Neural cell (in vitro differentiated cells): ENCODE measurements around the gene VWA8. TPM values are rescaled to one million over a fixed set of nuclear protein-coding genes. Genes with fewer than 3 reads are reported as not detected.

Experiments
- H2AFZ ChIP-seq: fragments of 200-600, 300-800 bp; sonication (generic), shearing (Covaris generic); 2 replicates; pipeline ENCODE4 v1.6.0; 2014; ENCODE audit warnings: low read depth, mild to moderate bottlenecking, antibody characterized with exemption, low read length, moderate library complexity
- H3F3A ChIP-seq: fragments of 200-600 bp; shearing (Covaris generic); 2 replicates; pipeline ENCODE4 v1.6.1; 2016; ENCODE audit warnings: mild to moderate bottlenecking, moderate library complexity, mixed read lengths, antibody characterized with exemption, low read length; ENCODE audit not compliant: insufficient read depth, poor library complexity, severe bottlenecking
- H3K27ac ChIP-seq: fragments of 200-600, 300-800 bp; sonication (generic), shearing (Covaris generic); 2 replicates; pipeline ENCODE4 v1.5.1; 2014; ENCODE audit warnings: mild to moderate bottlenecking, low read length, moderate library complexity
- H3K27me3 ChIP-seq: fragments of 300-800, 200-600 bp; sonication (generic), shearing (Covaris generic); 2 replicates; pipeline ENCODE4 v1.6.0; 2014; ENCODE audit warnings: mild to moderate bottlenecking, low read depth, low read length, moderate library complexity; ENCODE audit not compliant: insufficient read depth
- H3K36me3 ChIP-seq: fragments of 300-800, 200-600 bp; sonication (generic), shearing (Covaris generic); 2 replicates; pipeline ENCODE4 v1.5.1; 2014; ENCODE audit warnings: mild to moderate bottlenecking, antibody characterized with exemption, low read length, moderate library complexity; ENCODE audit not compliant: insufficient read depth
- H3K4me2 ChIP-seq: fragments of 300-800, 200-600 bp; sonication (generic), shearing (Covaris generic); 2 replicates; pipeline ENCODE4 v1.6.0; 2014; ENCODE audit warnings: mild to moderate bottlenecking, low read length
- H3K4me3 ChIP-seq: fragments of 300-800, 200-600 bp; sonication (generic), shearing (Covaris generic); 2 replicates; pipeline ENCODE4 v1.5.1; 2014; ENCODE audit warnings: mild to moderate bottlenecking, low read length, moderate library complexity
- H3K79me2 ChIP-seq: fragments of 200-600 bp; shearing (Covaris generic); replicated peaks from 2 replicates; pipeline ENCODE4 v1.6.0; 2014; ENCODE audit warnings: mild to moderate bottlenecking, low read length, moderate library complexity; ENCODE audit not compliant: insufficient read depth
- H3K9ac ChIP-seq: fragments of 300-800, 200-600 bp; sonication (generic), shearing (Covaris generic); 2 replicates; pipeline ENCODE4 v1.6.1; 2016; ENCODE audit warnings: mild to moderate bottlenecking, low read length, mixed read lengths
- H3K9me2 ChIP-seq: fragments of 200-600 bp; shearing (Covaris generic); 2 replicates; pipeline ENCODE4 v1.6.1; 2016; ENCODE audit warnings: mild to moderate bottlenecking, low read length, mixed read lengths; ENCODE audit not compliant: insufficient read depth
- H3K9me3 ChIP-seq: fragments of 200-600, 300-800 bp; sonication (generic), shearing (Covaris generic); 2 replicates; pipeline ENCODE4 v1.6.1; 2016; ENCODE audit warnings: mild to moderate bottlenecking, mixed run types, low read length, moderate library complexity, mixed read lengths
- H4K20me1 ChIP-seq: fragments of 200-600 bp; shearing (Covaris generic); 2 replicates; pipeline ENCODE4 v1.6.1; 2016; ENCODE audit warnings: mild to moderate bottlenecking, mixed run types; ENCODE audit not compliant: insufficient read depth
- EP300 ChIP-seq: fragments of 450-650 bp; conservative IDR thresholded peaks from 2 replicates; pipeline ENCODE4 v1.6.1; 2014; ENCODE audit warnings: antibody characterized with exemption, mild to moderate bottlenecking, moderate library complexity; ENCODE audit not compliant: poor library complexity, severe bottlenecking
- EZH2 ChIP-seq: fragments of 200-600, 300-800 bp; shearing (Covaris generic), sonication (generic); IDR thresholded peaks from 2 replicates; pipeline ENCODE4 v1.6.1; 2014; ENCODE audit warnings: antibody characterized with exemption, low read length, borderline replicate concordance, mild to moderate bottlenecking; ENCODE audit not compliant: insufficient read depth, poor library complexity, severe bottlenecking
- MXI1 ChIP-seq: fragments of 450-650 bp; conservative IDR thresholded peaks from 2 replicates; pipeline ENCODE4 v1.6.1; 2014; ENCODE audit warnings: antibody characterized with exemption, mild to moderate bottlenecking; ENCODE audit not compliant: poor library complexity, severe bottlenecking
- POLR2AphosphoS5 ChIP-seq: IDR thresholded peaks from 2 replicates; pipeline ENCODE4 v1.6.1; 2012
- RAD21 ChIP-seq: fragments of 450-650 bp; conservative IDR thresholded peaks from 2 replicates; pipeline ENCODE4 v1.6.1; 2014; ENCODE audit warnings: antibody characterized with exemption, mild to moderate bottlenecking, moderate library complexity
- SMC3 ChIP-seq: fragments of 450-650 bp; conservative IDR thresholded peaks from 2 replicates; pipeline ENCODE4 v1.6.1; 2014; ENCODE audit warnings: antibody characterized with exemption, mild to moderate bottlenecking, moderate library complexity; ENCODE audit not compliant: poor library complexity
- TAF1 ChIP-seq: IDR thresholded peaks from 2 replicates; pipeline ENCODE4 v1.6.1; 2012; ENCODE audit warnings: low read depth
- polyA plus RNA-seq: library from polyadenylated mRNA; depleted of rRNA; stranded (reverse); fragments of >200 nt; gene quantifications from 2 replicates; pipeline ENCODE4 v1.2.3, GENCODE V29; 2014
- TF ChIP-seq, protein P1 (sequence below): fragments of 450-650 bp; IDR thresholded peaks from 2 replicates; pipeline ENCODE4 v1.5.1; 2014; ENCODE audit warnings: antibody characterized with exemption, mild to moderate bottlenecking, moderate library complexity; ENCODE audit not compliant: poor library complexity, severe bottlenecking
- TF ChIP-seq, protein P2 (sequence below): IDR thresholded peaks from 2 replicates; pipeline ENCODE4 v1.6.1; 2012; ENCODE audit warnings: borderline replicate concordance

VWA8 gene
- polyA plus RNA-seq, 1 donor from 2014 or later, result 3.6 TPM

DNA sequence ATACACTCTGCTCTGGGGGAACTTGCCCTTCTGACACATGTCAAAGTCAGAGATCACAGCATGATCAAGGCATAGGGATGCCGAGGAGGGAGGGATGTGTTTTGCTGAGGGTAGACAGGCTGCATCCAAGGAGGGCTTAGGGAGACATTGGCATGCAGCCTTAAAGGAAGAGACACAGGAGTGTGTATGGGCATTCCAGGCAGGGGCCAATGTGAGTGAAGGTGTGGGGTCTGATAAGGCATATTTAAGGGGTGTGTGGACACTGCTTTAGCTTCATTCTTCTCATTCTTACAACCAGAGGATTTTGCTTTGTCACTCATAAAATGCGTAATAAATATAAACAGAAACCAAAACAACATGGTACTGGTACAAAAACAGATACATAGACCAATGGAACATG, 310.2 kb downstream of the VWA8 start:
- no peak overlapping the region for H3K4me2 ChIP-seq
- no peak overlapping the region for H2AFZ ChIP-seq
- no peaks in the 10 kb centered on the region for H3F3A ChIP-seq
- H3K9me2 ChIP-seq, result no peaks in the 10 kb centered on the region
- no peaks in the 10 kb centered on the region for H4K20me1 ChIP-seq
- TF ChIP-seq EZH2 (no peak), RAD21 (no peak), EP300 (no peak), TAF1 (no peak), MXI1 (no peak), SMC3 (no peak), POLR2AphosphoS5 (no peak)
- TF ChIP-seq, protein P1, sequence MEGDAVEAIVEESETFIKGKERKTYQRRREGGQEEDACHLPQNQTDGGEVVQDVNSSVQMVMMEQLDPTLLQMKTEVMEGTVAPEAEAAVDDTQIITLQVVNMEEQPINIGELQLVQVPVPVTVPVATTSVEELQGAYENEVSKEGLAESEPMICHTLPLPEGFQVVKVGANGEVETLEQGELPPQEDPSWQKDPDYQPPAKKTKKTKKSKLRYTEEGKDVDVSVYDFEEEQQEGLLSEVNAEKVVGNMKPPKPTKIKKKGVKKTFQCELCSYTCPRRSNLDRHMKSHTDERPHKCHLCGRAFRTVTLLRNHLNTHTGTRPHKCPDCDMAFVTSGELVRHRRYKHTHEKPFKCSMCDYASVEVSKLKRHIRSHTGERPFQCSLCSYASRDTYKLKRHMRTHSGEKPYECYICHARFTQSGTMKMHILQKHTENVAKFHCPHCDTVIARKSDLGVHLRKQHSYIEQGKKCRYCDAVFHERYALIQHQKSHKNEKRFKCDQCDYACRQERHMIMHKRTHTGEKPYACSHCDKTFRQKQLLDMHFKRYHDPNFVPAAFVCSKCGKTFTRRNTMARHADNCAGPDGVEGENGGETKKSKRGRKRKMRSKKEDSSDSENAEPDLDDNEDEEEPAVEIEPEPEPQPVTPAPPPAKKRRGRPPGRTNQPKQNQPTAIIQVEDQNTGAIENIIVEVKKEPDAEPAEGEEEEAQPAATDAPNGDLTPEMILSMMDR, result no peak
- TF ChIP-seq, protein P2, sequence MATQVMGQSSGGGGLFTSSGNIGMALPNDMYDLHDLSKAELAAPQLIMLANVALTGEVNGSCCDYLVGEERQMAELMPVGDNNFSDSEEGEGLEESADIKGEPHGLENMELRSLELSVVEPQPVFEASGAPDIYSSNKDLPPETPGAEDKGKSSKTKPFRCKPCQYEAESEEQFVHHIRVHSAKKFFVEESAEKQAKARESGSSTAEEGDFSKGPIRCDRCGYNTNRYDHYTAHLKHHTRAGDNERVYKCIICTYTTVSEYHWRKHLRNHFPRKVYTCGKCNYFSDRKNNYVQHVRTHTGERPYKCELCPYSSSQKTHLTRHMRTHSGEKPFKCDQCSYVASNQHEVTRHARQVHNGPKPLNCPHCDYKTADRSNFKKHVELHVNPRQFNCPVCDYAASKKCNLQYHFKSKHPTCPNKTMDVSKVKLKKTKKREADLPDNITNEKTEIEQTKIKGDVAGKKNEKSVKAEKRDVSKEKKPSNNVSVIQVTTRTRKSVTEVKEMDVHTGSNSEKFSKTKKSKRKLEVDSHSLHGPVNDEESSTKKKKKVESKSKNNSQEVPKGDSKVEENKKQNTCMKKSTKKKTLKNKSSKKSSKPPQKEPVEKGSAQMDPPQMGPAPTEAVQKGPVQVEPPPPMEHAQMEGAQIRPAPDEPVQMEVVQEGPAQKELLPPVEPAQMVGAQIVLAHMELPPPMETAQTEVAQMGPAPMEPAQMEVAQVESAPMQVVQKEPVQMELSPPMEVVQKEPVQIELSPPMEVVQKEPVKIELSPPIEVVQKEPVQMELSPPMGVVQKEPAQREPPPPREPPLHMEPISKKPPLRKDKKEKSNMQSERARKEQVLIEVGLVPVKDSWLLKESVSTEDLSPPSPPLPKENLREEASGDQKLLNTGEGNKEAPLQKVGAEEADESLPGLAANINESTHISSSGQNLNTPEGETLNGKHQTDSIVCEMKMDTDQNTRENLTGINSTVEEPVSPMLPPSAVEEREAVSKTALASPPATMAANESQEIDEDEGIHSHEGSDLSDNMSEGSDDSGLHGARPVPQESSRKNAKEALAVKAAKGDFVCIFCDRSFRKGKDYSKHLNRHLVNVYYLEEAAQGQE, result no peak
- no peak overlapping the region for H3K4me3 ChIP-seq
- H3K27ac ChIP-seq, result no peak overlapping the region
- H3K9ac ChIP-seq, result no peak overlapping the region
- no peaks in the 10 kb centered on the region for H3K79me2 ChIP-seq
- H3K27me3 ChIP-seq, result no peaks in the 10 kb centered on the region
- H3K9me3 ChIP-seq, result no peaks in the 10 kb centered on the region
- H3K36me3 ChIP-seq, result no peaks in the 10 kb centered on the region

DNA sequence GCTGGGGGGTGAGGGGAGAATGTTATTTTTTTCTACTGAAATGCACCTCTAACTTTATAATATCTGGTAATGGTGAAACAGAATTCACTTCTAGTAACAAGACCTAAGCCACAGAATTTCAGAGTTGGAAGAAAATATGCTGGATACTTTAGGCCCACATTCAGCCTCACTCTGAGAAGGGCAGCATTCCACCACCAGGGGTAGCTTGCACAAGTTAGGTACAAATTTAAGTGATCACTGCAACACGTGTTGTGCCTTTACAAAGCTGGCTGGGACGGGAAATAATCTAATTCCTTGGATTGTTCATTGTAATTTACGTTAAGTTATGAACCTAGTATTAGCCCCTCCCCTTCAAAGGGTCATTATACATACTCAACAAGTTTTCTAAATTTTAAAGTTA, 311.2 kb downstream of the VWA8 start:
- Histone ChIP-seq H3K4me2 (no peak overlapping the region), H3K4me3 (no peak overlapping the region), H3F3A (no peaks in the 10 kb centered on the region), H2AFZ (no peak overlapping the region), H3K36me3 (no peaks in the 10 kb centered on the region), H3K79me2 (no peaks in the 10 kb centered on the region), H3K9ac (no peak overlapping the region), H3K27ac (no peak overlapping the region), H3K9me3 (no peaks in the 10 kb centered on the region), H3K9me2 (no peaks in the 10 kb centered on the region), H3K27me3 (no peaks in the 10 kb centered on the region), H4K20me1 (no peaks in the 10 kb centered on the region)
- TF ChIP-seq SMC3 (no peak), RAD21 (no peak), EZH2 (no peak), POLR2AphosphoS5 (no peak), EP300 (no peak), MXI1 (no peak), TAF1 (no peak)
- TF ChIP-seq, protein P1, result no peak
- TF ChIP-seq, protein P2, result no peak
